Liver (tissue), 3 donors: ENCODE results near the gene UBASH3A.

Experiments used
- ATF3 ChIP-seq: IDR thresholded peaks from 2 replicates; pipeline ENCODE4 v1.6.1; 2016; ENCODE audit warnings: antibody characterized with exemption
- EGR1 ChIP-seq, 2 donors: IDR thresholded peaks; 2 replicates each; pipeline ENCODE4 v1.6.1; 2016 to 2018; ENCODE audit warnings: antibody characterized with exemption in 2 of 2, low read depth in 2 of 2
- NR2F2 ChIP-seq: IDR thresholded peaks from 2 replicates; pipeline ENCODE4 v1.6.1; 2016; ENCODE audit warnings: antibody characterized with exemption
- REST ChIP-seq: IDR thresholded peaks from 2 replicates; pipeline ENCODE4 v1.6.1; 2016; ENCODE audit warnings: antibody characterized with exemption, mild to moderate bottlenecking
- YY1 ChIP-seq: IDR thresholded peaks from 2 replicates; pipeline ENCODE4 v1.6.1; 2016; ENCODE audit warnings: antibody characterized with exemption, mild to moderate bottlenecking
- TF ChIP-seq, protein P1 (sequence below): fragments of 150-350 bp; IDR thresholded peaks from 2 replicates; pipeline ENCODE4 v1.5.1; 2017; ENCODE audit warnings: improper control_type of control experiment, low read depth, low read length; ENCODE audit not compliant: missing input control
- donor health status: healthy.
- donor health status: healthy.

GRCh38 chr21:42374457-42374856, 29.2 kb upstream of the UBASH3A start:
- TF ChIP-seq ATF3 (no peak), REST (no peak), EGR1 (IDR thresholded peaks at IDR 0.05; ENCODE audit: low read depth in 2 of 2) (no peak), YY1 (no peak), NR2F2 (no peak)
- TF ChIP-seq, protein P1, sequence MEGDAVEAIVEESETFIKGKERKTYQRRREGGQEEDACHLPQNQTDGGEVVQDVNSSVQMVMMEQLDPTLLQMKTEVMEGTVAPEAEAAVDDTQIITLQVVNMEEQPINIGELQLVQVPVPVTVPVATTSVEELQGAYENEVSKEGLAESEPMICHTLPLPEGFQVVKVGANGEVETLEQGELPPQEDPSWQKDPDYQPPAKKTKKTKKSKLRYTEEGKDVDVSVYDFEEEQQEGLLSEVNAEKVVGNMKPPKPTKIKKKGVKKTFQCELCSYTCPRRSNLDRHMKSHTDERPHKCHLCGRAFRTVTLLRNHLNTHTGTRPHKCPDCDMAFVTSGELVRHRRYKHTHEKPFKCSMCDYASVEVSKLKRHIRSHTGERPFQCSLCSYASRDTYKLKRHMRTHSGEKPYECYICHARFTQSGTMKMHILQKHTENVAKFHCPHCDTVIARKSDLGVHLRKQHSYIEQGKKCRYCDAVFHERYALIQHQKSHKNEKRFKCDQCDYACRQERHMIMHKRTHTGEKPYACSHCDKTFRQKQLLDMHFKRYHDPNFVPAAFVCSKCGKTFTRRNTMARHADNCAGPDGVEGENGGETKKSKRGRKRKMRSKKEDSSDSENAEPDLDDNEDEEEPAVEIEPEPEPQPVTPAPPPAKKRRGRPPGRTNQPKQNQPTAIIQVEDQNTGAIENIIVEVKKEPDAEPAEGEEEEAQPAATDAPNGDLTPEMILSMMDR, result no peak
